ENCODE measurements around the gene ZGPAT. TPM values are rescaled to one million over a fixed set of nuclear protein-coding genes. Genes with fewer than 3 reads are reported as not detected.

ZGPAT gene
- polyA plus RNA-seq, 1 donor from 2014 or later = 60.8 TPM

DNA sequence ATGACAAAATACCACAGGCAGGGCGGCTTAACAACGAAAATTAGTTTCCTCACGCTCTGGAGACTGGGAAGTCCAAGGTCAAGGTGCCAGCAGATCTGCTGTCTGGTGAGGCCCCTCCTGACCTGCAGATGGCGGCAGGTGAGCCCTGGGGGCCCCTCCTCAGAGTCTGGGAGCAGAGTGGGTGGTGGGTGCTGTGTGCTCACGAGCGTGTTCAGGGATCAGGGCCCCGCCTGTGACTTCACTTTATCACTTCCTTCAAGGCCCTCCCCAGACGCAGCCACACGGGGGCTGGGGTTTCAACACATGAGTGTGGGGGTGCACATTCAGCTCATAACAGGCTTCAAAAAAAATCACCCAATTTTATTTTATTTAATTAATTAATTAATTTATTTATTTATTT lies 71.0 kb downstream of the ZGPAT start:
- Histone ChIP-seq H3K27me3 (ENCODE audit: insufficient read depth, low read depth, low read length) (no peaks in the 10 kb centered on the region), H3K9ac (ENCODE audit: low read length) (no peak overlapping the region), H4K20me1 (ENCODE audit: insufficient read depth) (no peaks in the 10 kb centered on the region)

DNA sequence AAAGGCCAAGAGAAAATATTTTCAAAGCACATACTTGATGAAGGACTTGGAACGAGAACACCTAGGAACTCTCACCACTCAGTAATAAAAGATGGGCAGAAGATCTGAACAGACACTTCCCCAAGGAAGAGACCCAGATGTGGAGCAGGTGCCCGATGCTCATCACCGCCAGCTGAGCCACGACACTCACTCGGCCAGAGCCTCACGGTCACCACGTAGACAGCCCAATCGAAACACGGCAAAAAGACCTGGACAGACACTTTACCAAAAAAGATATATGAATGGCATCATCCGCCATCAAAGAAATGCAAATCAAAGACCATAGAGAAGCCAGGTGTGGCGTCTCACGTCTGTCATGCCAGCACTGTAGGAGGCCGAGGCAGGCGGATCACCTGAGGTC lies 73.3 kb downstream of the ZGPAT start:
- H3K79me2 ChIP-seq (replicated peaks; ENCODE audit: insufficient read depth, low read length) = peaks cover 12% of the 10 kb centered on the region
- no peak overlapping the region for H3K4me3 ChIP-seq (ENCODE audit: low read length)
- no peaks in the 10 kb centered on the region for H4K20me1 ChIP-seq (ENCODE audit: insufficient read depth)
- H3F3A ChIP-seq (ENCODE audit: insufficient read depth, low read length, poor library complexity, severe bottlenecking) = peaks cover 3% of the 10 kb centered on the region
- no peaks in the 10 kb centered on the region for H3K9me3 ChIP-seq (ENCODE audit: low read length)
- H3K27me3 ChIP-seq (ENCODE audit: insufficient read depth, low read depth, low read length) = no peaks in the 10 kb centered on the region
- H3K27ac ChIP-seq (ENCODE audit: low read length) = no peak overlapping the region
- no peaks in the 10 kb centered on the region for H3K9me2 ChIP-seq (ENCODE audit: insufficient read depth, low read length)
- H3K9ac ChIP-seq (ENCODE audit: low read length) = no peak overlapping the region
- H2AFZ ChIP-seq (ENCODE audit: low read depth, low read length) = no peak overlapping the region
- TF ChIP-seq EP300 (conservative IDR thresholded peaks at IDR 0.05; ENCODE audit: poor library complexity, severe bottlenecking) (no peak), SMC3 (conservative IDR thresholded peaks at IDR 0.05; ENCODE audit: poor library complexity) (no peak), EZH2 (IDR thresholded peaks at IDR 0.05; ENCODE audit: borderline replicate concordance, insufficient read depth, low read length, poor library complexity, severe bottlenecking) (no peak), TAF1 (IDR thresholded peaks at IDR 0.05; ENCODE audit: low read depth) (no peak), RAD21 (conservative IDR thresholded peaks at IDR 0.05) (no peak), MXI1 (conservative IDR thresholded peaks at IDR 0.05; ENCODE audit: poor library complexity, severe bottlenecking) (no peak), POLR2AphosphoS5 (IDR thresholded peaks at IDR 0.05) (no peak)
- TF ChIP-seq, protein P1, sequence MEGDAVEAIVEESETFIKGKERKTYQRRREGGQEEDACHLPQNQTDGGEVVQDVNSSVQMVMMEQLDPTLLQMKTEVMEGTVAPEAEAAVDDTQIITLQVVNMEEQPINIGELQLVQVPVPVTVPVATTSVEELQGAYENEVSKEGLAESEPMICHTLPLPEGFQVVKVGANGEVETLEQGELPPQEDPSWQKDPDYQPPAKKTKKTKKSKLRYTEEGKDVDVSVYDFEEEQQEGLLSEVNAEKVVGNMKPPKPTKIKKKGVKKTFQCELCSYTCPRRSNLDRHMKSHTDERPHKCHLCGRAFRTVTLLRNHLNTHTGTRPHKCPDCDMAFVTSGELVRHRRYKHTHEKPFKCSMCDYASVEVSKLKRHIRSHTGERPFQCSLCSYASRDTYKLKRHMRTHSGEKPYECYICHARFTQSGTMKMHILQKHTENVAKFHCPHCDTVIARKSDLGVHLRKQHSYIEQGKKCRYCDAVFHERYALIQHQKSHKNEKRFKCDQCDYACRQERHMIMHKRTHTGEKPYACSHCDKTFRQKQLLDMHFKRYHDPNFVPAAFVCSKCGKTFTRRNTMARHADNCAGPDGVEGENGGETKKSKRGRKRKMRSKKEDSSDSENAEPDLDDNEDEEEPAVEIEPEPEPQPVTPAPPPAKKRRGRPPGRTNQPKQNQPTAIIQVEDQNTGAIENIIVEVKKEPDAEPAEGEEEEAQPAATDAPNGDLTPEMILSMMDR (IDR thresholded peaks at IDR 0.05; ENCODE audit: poor library complexity, severe bottlenecking) = no peak
- TF ChIP-seq, protein P2, sequence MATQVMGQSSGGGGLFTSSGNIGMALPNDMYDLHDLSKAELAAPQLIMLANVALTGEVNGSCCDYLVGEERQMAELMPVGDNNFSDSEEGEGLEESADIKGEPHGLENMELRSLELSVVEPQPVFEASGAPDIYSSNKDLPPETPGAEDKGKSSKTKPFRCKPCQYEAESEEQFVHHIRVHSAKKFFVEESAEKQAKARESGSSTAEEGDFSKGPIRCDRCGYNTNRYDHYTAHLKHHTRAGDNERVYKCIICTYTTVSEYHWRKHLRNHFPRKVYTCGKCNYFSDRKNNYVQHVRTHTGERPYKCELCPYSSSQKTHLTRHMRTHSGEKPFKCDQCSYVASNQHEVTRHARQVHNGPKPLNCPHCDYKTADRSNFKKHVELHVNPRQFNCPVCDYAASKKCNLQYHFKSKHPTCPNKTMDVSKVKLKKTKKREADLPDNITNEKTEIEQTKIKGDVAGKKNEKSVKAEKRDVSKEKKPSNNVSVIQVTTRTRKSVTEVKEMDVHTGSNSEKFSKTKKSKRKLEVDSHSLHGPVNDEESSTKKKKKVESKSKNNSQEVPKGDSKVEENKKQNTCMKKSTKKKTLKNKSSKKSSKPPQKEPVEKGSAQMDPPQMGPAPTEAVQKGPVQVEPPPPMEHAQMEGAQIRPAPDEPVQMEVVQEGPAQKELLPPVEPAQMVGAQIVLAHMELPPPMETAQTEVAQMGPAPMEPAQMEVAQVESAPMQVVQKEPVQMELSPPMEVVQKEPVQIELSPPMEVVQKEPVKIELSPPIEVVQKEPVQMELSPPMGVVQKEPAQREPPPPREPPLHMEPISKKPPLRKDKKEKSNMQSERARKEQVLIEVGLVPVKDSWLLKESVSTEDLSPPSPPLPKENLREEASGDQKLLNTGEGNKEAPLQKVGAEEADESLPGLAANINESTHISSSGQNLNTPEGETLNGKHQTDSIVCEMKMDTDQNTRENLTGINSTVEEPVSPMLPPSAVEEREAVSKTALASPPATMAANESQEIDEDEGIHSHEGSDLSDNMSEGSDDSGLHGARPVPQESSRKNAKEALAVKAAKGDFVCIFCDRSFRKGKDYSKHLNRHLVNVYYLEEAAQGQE (IDR thresholded peaks at IDR 0.05; ENCODE audit: borderline replicate concordance) = no peak
- H3K36me3 ChIP-seq (ENCODE audit: insufficient read depth, low read length) = no peaks in the 10 kb centered on the region
- no peak overlapping the region for H3K4me2 ChIP-seq (ENCODE audit: low read length)

More for the DNA sequence above, 71.0 kb downstream of the ZGPAT start:
- no peak overlapping the region for H2AFZ ChIP-seq (ENCODE audit: low read depth, low read length)
- no peak overlapping the region for H3K4me2 ChIP-seq (ENCODE audit: low read length)
- no peak overlapping the region for H3K27ac ChIP-seq (ENCODE audit: low read length)
- H3F3A ChIP-seq (ENCODE audit: insufficient read depth, low read length, poor library complexity, severe bottlenecking) = no peaks in the 10 kb centered on the region
- no peak overlapping the region for H3K4me3 ChIP-seq (ENCODE audit: low read length)
- no peak for TF ChIP-seq RAD21 (conservative IDR thresholded peaks at IDR 0.05)
- TF ChIP-seq SMC3 (conservative IDR thresholded peaks at IDR 0.05; ENCODE audit: poor library complexity) = no peak
- no peak for TF ChIP-seq MXI1 (conservative IDR thresholded peaks at IDR 0.05; ENCODE audit: poor library complexity, severe bottlenecking)
- no peak for TF ChIP-seq EZH2 (IDR thresholded peaks at IDR 0.05; ENCODE audit: borderline replicate concordance, insufficient read depth, low read length, poor library complexity, severe bottlenecking)
- TF ChIP-seq, protein P2 (IDR thresholded peaks at IDR 0.05; ENCODE audit: borderline replicate concordance) = no peak
- TF ChIP-seq TAF1 (IDR thresholded peaks at IDR 0.05; ENCODE audit: low read depth) = no peak
- TF ChIP-seq POLR2AphosphoS5 (IDR thresholded peaks at IDR 0.05) = no peak
- TF ChIP-seq, protein P1 (IDR thresholded peaks at IDR 0.05; ENCODE audit: poor library complexity, severe bottlenecking) = no peak
- TF ChIP-seq EP300 (conservative IDR thresholded peaks at IDR 0.05; ENCODE audit: poor library complexity, severe bottlenecking) = no peak
- H3K79me2 ChIP-seq (replicated peaks; ENCODE audit: insufficient read depth, low read length) = peaks cover 20% of the 10 kb centered on the region
- H3K9me3 ChIP-seq (ENCODE audit: low read length) = no peaks in the 10 kb centered on the region
- no peaks in the 10 kb centered on the region for H3K36me3 ChIP-seq (ENCODE audit: insufficient read depth, low read length)
- H3K9me2 ChIP-seq (ENCODE audit: insufficient read depth, low read length) = no peaks in the 10 kb centered on the region
